HepG2 (cell line): Measurements from ENCODE around the gene DMTF1. TPM values are rescaled to one million over a fixed set of nuclear protein-coding genes. Genes with fewer than 3 reads are reported as not detected.

Experiments used
- ATAC-seq: fragments of 200-7000 bp; cut with Tn5 transposase; 3 replicates; pipeline ENCODE4 v1.9.1; 2020; ENCODE audit warnings: mild to moderate bottlenecking, moderate library complexity
- BruUV-seq: library from RNA; stranded (reverse); fragments of 400-500 nt; replicated peaks from 2 replicates; lab custom pipeline; 2021; lab: Mats Ljungman, UMichigan
- CTCF ChIA-PET: fragments of 300-600 bp; formaldehyde crosslinking; extraction: SDS; loops from one replicate; lab custom pipeline; 2021; ENCODE audit warnings: low total read pairs, inconsistent platforms, low intra/inter-chr PET ratio; lab: Yijun Ruan, JAX
- POLR2A ChIA-PET: fragments of 350-600 bp; sonication (Branson Sonifier 250); formaldehyde crosslinking; loops from one replicate; lab custom pipeline; 2020; ENCODE audit warnings: antibody characterized with exemption, inconsistent platforms; lab: Yijun Ruan, JAX
- DNase-seq: peaks from one replicate; pipeline ENCODE4 v3.0.0-alpha.2; 2015; ENCODE audit warnings: low spot score
- FAIRE-seq: peaks from 3 replicates; lab custom pipeline; 2011; peaks lifted over from hg19 to GRCh38; lab: Jason Lieb, UNC
- H2AFZ ChIP-seq: one replicate; pipeline ENCODE4 v1.6.1; 2011; ENCODE audit warnings: low read length, inconsistent platforms
- H3K27ac ChIP-seq: fragments of 300-600 bp; 3 replicates; pipeline ENCODE4 v1.8.0; 2011; ENCODE audit warnings: mixed run types, mild to moderate bottlenecking, mixed read lengths, low read length, inconsistent platforms; ENCODE audit not compliant: insufficient read depth; ENCODE audit errors: extremely low read length
- H3K27me3 ChIP-seq, 2 experiments: fragments of 200-600 bp in 1 of 2; 2 replicates in 1 of 2; 3 replicates in 1 of 2; pipeline versions ENCODE4 v1.6.0 to v1.8.0; 2011; ENCODE audit warnings: low read length in 2 of 2, mild to moderate bottlenecking in 2 of 2, moderate library complexity in 2 of 2, inconsistent platforms in 1 of 2; ENCODE audit not compliant: insufficient read depth in 2 of 2, control insufficient read depth in 1 of 2
- H3K36me3 ChIP-seq, 2 experiments: fragments of 200-600 bp in 1 of 2; replicated peaks in 1 of 2; 2 replicates in 1 of 2; 3 replicates in 1 of 2; pipeline versions ENCODE4 v1.5.1 to v1.8.0; 2011; ENCODE audit warnings: low read length in 2 of 2, inconsistent platforms in 1 of 2; ENCODE audit not compliant: insufficient read depth in 2 of 2, control insufficient read depth in 1 of 2
- H3K4me1 ChIP-seq: 2 replicates; pipeline ENCODE4 v1.5.1; 2012; ENCODE audit warnings: low read length, inconsistent platforms; ENCODE audit not compliant: insufficient read depth
- H3K4me2 ChIP-seq: 2 replicates; pipeline ENCODE4 v1.6.0; 2011; ENCODE audit warnings: low read depth, low read length, inconsistent platforms
- H3K4me3 ChIP-seq, 3 experiments: fragments of 200-600 bp in 1 of 3; sonication (generic), shearing (Covaris generic) in 1 of 3; replicated peaks in 1 of 3; 2 replicates each; pipeline ENCODE4 v1.5.1; 2011 to 2016; ENCODE audit warnings: low read length in 3 of 3, inconsistent platforms in 2 of 3, low read depth in 2 of 3, mild to moderate bottlenecking in 2 of 3, control low read depth in 1 of 3, mixed read lengths in 1 of 3; ENCODE audit not compliant: insufficient read depth in 1 of 3
- H3K79me2 ChIP-seq: one replicate; pipeline ENCODE4 v1.6.1; 2011; ENCODE audit warnings: low read length, inconsistent platforms; ENCODE audit not compliant: insufficient read depth
- H3K9ac ChIP-seq: 2 replicates; pipeline ENCODE4 v1.6.0; 2011; ENCODE audit warnings: mild to moderate bottlenecking, low read depth, low read length, inconsistent platforms; ENCODE audit not compliant: insufficient read depth
- H3K9me3 ChIP-seq: 2 replicates; pipeline ENCODE4 v1.5.1; 2012; ENCODE audit warnings: mild to moderate bottlenecking, low read length
- H4K20me1 ChIP-seq: 2 replicates; pipeline ENCODE4 v1.6.0; 2011; ENCODE audit warnings: inconsistent platforms, mild to moderate bottlenecking, low read length, moderate library complexity; ENCODE audit not compliant: insufficient read depth
- ELF4 ChIP-seq: sonication (generic); formaldehyde crosslinking; IDR thresholded peaks from 2 replicates; pipeline ENCODE4 v1.5.0; 2020; ENCODE audit warnings: missing genetic modification reagents, mild to moderate bottlenecking, moderate library complexity, borderline replicate concordance
- HCFC1 ChIP-seq: fragments of 150-350 bp; IDR thresholded peaks from 2 replicates; pipeline ENCODE4 v1.6.1; 2014; ENCODE audit warnings: low read depth, low read length
- HHEX ChIP-seq: IDR thresholded peaks from 2 replicates; pipeline ENCODE4 v1.6.1; 2016; ENCODE audit warnings: control low read depth
- SRY ChIP-seq: sonication (generic); formaldehyde crosslinking; IDR thresholded peaks from 2 replicates; pipeline ENCODE4 v1.8.0; 2022; ENCODE audit warnings: mild to moderate bottlenecking, missing genetic modification reagents
- ZNF468 ChIP-seq: sonication (generic); formaldehyde crosslinking; IDR thresholded peaks from 2 replicates; pipeline ENCODE4 v1.8.0; 2022; ENCODE audit warnings: mild to moderate bottlenecking, moderate library complexity, missing genetic modification reagents
- ZNF598 ChIP-seq: sonication (generic); formaldehyde crosslinking; IDR thresholded peaks from 2 replicates; pipeline ENCODE4 v1.5.1; 2020; ENCODE audit warnings: mild to moderate bottlenecking, missing genetic modification reagents, borderline replicate concordance
- WGBS: methylation state at CpG from one replicate; pipeline ENCODE4 v1.1.6; 2017; ENCODE audit warnings: low lambda C conversion rate; 5-methylcytosine and 5-hydroxymethylcytosine counted together
- in situ Hi-C: cut with HindIII; loops from 2 replicates; pipeline ENCODE4 v1.10.0; 2017; ENCODE audit warnings: low pct_unique_long_range_greater_than_20kb; ENCODE audit not compliant: extremely low pct_ligation_motif_present
- intact Hi-C: fragments of 100-400 bp; cut with micrococcal nuclease; formaldehyde crosslinking; loops from one replicate; pipeline ENCODE4 v1.10.0; 2022; ENCODE audit not compliant: unreplicated experiment
- polyA plus RNA-seq, 8 experiments: library from polyadenylated mRNA; depleted of rRNA in 3 of 8; stranded (reverse) in 7 of 8; unstranded in 1 of 8; fragments of >200 nt; fragmentation: Illumina TruSeq in 4 of 8; extraction: Trizol in 4 of 8; gene quantifications; 2 replicates each; pipeline versions ENCODE4 v1.2.1 to v1.2.3, GENCODE V29; 2011 to 2016; ENCODE audit warnings: low read depth in 4 of 8, missing spikeins in 1 of 8, mixed read lengths in 1 of 8; ENCODE audit not compliant: insufficient read depth in 1 of 8
- total RNA-seq, 5 experiments: library from RNA; depleted of rRNA; stranded (reverse); fragments of >200 nt; fragmentation: Illumina TruSeq; extraction: Trizol; gene quantifications; 2 replicates each; pipeline ENCODE4 v1.2.3, GENCODE V29; 2016; ENCODE audit warnings: low read depth in 1 of 5
- TF ChIP-seq, protein P1 (sequence below): sonication (generic); formaldehyde crosslinking; IDR thresholded peaks from 2 replicates; pipeline ENCODE4 v1.5.1; 2020; ENCODE audit warnings: mild to moderate bottlenecking, missing genetic modification reagents, borderline replicate concordance

The DMTF1 gene
- total and polyA plus RNA-seq, 2 of the 13 experiments (the other 11 are each of a cell fraction or from before 2014, with no cell fraction given) = 45.8 to 132 TPM

- no peaks in the 10 kb centered on the region for H3K9me3 ChIP-seq
- TF ChIP-seq HCFC1 (no peak), SRY (CRISPR knock-in tag) (no peak), HHEX (CRISPR knock-in tag) (no peak), ZNF598 (CRISPR knock-in tag) (no peak), ELF4 (no peak), ZNF468 (CRISPR knock-in tag) (no peak)
- TF ChIP-seq, protein P1, sequence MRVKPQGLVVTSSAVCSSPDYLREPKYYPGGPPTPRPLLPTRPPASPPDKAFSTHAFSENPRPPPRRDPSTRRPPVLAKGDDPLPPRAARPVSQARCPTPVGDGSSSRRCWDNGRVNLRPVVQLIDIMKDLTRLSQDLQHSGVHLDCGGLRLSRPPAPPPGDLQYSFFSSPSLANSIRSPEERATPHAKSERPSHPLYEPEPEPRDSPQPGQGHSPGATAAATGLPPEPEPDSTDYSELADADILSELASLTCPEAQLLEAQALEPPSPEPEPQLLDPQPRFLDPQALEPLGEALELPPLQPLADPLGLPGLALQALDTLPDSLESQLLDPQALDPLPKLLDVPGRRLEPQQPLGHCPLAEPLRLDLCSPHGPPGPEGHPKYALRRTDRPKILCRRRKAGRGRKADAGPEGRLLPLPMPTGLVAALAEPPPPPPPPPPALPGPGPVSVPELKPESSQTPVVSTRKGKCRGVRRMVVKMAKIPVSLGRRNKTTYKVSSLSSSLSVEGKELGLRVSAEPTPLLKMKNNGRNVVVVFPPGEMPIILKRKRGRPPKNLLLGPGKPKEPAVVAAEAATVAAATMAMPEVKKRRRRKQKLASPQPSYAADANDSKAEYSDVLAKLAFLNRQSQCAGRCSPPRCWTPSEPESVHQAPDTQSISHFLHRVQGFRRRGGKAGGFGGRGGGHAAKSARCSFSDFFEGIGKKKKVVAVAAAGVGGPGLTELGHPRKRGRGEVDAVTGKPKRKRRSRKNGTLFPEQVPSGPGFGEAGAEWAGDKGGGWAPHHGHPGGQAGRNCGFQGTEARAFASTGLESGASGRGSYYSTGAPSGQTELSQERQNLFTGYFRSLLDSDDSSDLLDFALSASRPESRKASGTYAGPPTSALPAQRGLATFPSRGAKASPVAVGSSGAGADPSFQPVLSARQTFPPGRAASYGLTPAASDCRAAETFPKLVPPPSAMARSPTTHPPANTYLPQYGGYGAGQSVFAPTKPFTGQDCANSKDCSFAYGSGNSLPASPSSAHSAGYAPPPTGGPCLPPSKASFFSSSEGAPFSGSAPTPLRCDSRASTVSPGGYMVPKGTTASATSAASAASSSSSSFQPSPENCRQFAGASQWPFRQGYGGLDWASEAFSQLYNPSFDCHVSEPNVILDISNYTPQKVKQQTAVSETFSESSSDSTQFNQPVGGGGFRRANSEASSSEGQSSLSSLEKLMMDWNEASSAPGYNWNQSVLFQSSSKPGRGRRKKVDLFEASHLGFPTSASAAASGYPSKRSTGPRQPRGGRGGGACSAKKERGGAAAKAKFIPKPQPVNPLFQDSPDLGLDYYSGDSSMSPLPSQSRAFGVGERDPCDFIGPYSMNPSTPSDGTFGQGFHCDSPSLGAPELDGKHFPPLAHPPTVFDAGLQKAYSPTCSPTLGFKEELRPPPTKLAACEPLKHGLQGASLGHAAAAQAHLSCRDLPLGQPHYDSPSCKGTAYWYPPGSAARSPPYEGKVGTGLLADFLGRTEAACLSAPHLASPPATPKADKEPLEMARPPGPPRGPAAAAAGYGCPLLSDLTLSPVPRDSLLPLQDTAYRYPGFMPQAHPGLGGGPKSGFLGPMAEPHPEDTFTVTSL = no peak
- TF ChIP-seq, all 625 proteins: peak for 0
- POLR2A ChIA-PET = no interaction called here
- DNase-seq = no peak
- intact Hi-C loops = no loop called here
- Histone ChIP-seq H2AFZ (no peak overlapping the region), H3K4me3 (no peak overlapping the region), H3K4me1 (no peaks in the 10 kb centered on the region), H4K20me1 (no peaks in the 10 kb centered on the region), H3K4me2 (no peak overlapping the region), H3K27me3 (no peaks in the 10 kb centered on the region), H3K9ac (no peak overlapping the region), H3K27ac (no peak overlapping the region), H3K79me2 (no peaks in the 10 kb centered on the region), H3K36me3 (no peaks in the 10 kb centered on the region)
- FAIRE-seq = no peak
- no TSS peak for BruUV-seq
- ATAC-seq = no peak
- in situ Hi-C loops = no loop called here
- CTCF ChIA-PET = no interaction called here
- 10% methylated on average over 1 of the region's 1 CpG for WGBS
Measured at GRCh38 chr7:87105401-87105800, 46.9 kb upstream of the DMTF1 start.
